T47D (cell line): ENCODE data around the gene OPA3.

Experiments used
- DNase-seq, 2 experiments: peaks; one replicate each; pipeline versions ENCODE4 v3.0.0 to v3.0.0-alpha.2; 2011 to 2012; ENCODE audit warnings: low read depth in 1 of 2, low spot score in 1 of 2
- JUND ChIP-seq: IDR thresholded peaks from 2 replicates; pipeline ENCODE4 v1.6.1; 2012; ENCODE audit warnings: low read depth
- in situ Hi-C: cut with HindIII; loops from 2 replicates; pipeline ENCODE4 v1.10.0; 2016; ENCODE audit warnings: low sequenced_read_pairs, low pct_unique_long_range_greater_than_20kb

OPA3 gene

GRCh38 chr19:45571457-45572220 is 13.0 kb downstream of the OPA3 start:
- no peak for DNase-seq
- in situ Hi-C loops = no loop called here
- TF ChIP-seq JUND = no peak

- DNase-seq = peak in 1 of 2 experiments; percentile 38
- in situ Hi-C loops = no loop called here
- TF ChIP-seq JUND = no peak
Measured at GRCh38 chr19:45569619-45570421, 14.8 kb downstream of the OPA3 start.

- DNase-seq = no peak
- in situ Hi-C loops = no loop called here
Measured at GRCh38 chr19:45568732-45569131, 15.9 kb downstream of the OPA3 start.

GRCh38 chr19:45567609-45568008 is 17.0 kb downstream of the OPA3 start:
- in situ Hi-C loops = no loop called here
- DNase-seq = peak in 1 of 2 experiments; percentile 24
- no peak for TF ChIP-seq JUND

More at GRCh38 chr19:45568732-45569131, 15.9 kb downstream of the OPA3 start:
- TF ChIP-seq JUND = no peak

- in situ Hi-C loops = no loop called here
- TF ChIP-seq JUND = no peak
Measured at GRCh38 chr19:45564131-45564780, 20.3 kb downstream of the OPA3 start.

GRCh38 chr19:45560686-45561085 is 23.9 kb downstream of the OPA3 start:
- DNase-seq = no peak
- no peak for TF ChIP-seq JUND
- in situ Hi-C loops = no loop called here

More at GRCh38 chr19:45564131-45564780, 20.3 kb downstream of the OPA3 start:
- DNase-seq = no peak

- in situ Hi-C loops = no loop called here
- no peak for DNase-seq
- TF ChIP-seq JUND = no peak
Measured at GRCh38 chr19:45560038-45560437, 24.6 kb downstream of the OPA3 start.

GRCh38 chr19:45558399-45558878 is 26.2 kb downstream of the OPA3 start:
- peak; percentile 36 to 71 for DNase-seq
- in situ Hi-C loops = no loop called here
- TF ChIP-seq JUND = no peak

- in situ Hi-C loops = no loop called here
- no peak for TF ChIP-seq JUND
- no peak for DNase-seq
Measured at GRCh38 chr19:45556835-45557234, 27.8 kb downstream of the OPA3 start.

- no peak for TF ChIP-seq JUND
- DNase-seq = no peak
- in situ Hi-C loops = no loop called here
Measured at GRCh38 chr19:45554481-45554880, 30.1 kb downstream of the OPA3 start.

- TF ChIP-seq JUND = no peak
- DNase-seq = no peak
- in situ Hi-C loops = no loop called here
Measured at GRCh38 chr19:45553464-45553863, 31.1 kb downstream of the OPA3 start.

- DNase-seq = peak in 1 of 2 experiments; percentile 28
- in situ Hi-C loops = no loop called here
- TF ChIP-seq JUND = no peak
Measured at GRCh38 chr19:45547965-45548609, 36.5 kb downstream of the OPA3 start.
